Caco-2 (cell line): ENCODE results near the gene SIT1. TPM values are rescaled to one million over a fixed set of nuclear protein-coding genes. Genes with fewer than 3 reads are reported as not detected.

ENCODE experiments used
- BruUV-seq: library from RNA; stranded (reverse); fragments of 400-500 nt; replicated peaks from 2 replicates; lab custom pipeline; 2021; lab: Mats Ljungman, UMichigan
- CTCF ChIA-PET: fragments of 300-600 bp; sonication (Branson Sonifier 250); formaldehyde crosslinking; loops from one replicate; lab custom pipeline; 2022; ENCODE audit warnings: antibody characterized with exemption; lab: Charles Lee
- POLR2A ChIA-PET: fragments of 300-600 bp; sonication (Branson Sonifier 250); formaldehyde crosslinking; loops from one replicate; lab custom pipeline; 2022; ENCODE audit warnings: antibody characterized with exemption; lab: Charles Lee
- DNase-seq, 2 experiments: peaks; one replicate each; pipeline versions ENCODE4 v3.0.0 to v3.0.0-alpha.2; 2020 to 2022
- H3K27me3 ChIP-seq: replicated peaks from 2 replicates; pipeline ENCODE4 v1.6.0; 2011; ENCODE audit warnings: low read length; ENCODE audit not compliant: control insufficient read depth, insufficient read depth
- H3K36me3 ChIP-seq: 2 replicates; pipeline ENCODE4 v1.5.1; 2011; ENCODE audit warnings: low read length; ENCODE audit not compliant: control insufficient read depth, insufficient read depth
- H3K4me1 ChIP-seq: fragments of 250-450 bp; sonication (Bioruptor Pico); 2 replicates; pipeline ENCODE4 v1.5.1; 2020; ENCODE audit warnings: mild to moderate bottlenecking
- H3K4me3 ChIP-seq: 2 replicates; pipeline ENCODE4 v1.5.1; 2011; ENCODE audit warnings: low read depth, mild to moderate bottlenecking, control low read depth, low read length
- H3K9me3 ChIP-seq: fragments of 250-450 bp; sonication (Bioruptor Pico); 2 replicates; pipeline ENCODE4 v1.5.1; 2020; ENCODE audit warnings: mild to moderate bottlenecking, moderate library complexity
- H3K27ac Mint-ChIP-seq: one replicate; pipeline ENCODE4 v1.8.0; 2022; ENCODE audit warnings: mixed read lengths; ENCODE audit not compliant: unreplicated experiment
- H3K27me3 Mint-ChIP-seq: one replicate; pipeline ENCODE4 v1.8.0; 2022; ENCODE audit warnings: mixed read lengths; ENCODE audit not compliant: insufficient read depth, unreplicated experiment
- H3K36me3 Mint-ChIP-seq: one replicate; pipeline ENCODE4 v1.8.0; 2022; ENCODE audit warnings: mild to moderate bottlenecking, mixed read lengths; ENCODE audit not compliant: insufficient read depth, unreplicated experiment
- H3K4me1 Mint-ChIP-seq: one replicate; pipeline ENCODE4 v1.8.0; 2022; ENCODE audit warnings: low read depth, mixed read lengths; ENCODE audit not compliant: unreplicated experiment
- H3K4me3 Mint-ChIP-seq: one replicate; pipeline ENCODE4 v1.8.0; 2022; ENCODE audit warnings: mild to moderate bottlenecking, moderate library complexity, mixed read lengths; ENCODE audit not compliant: unreplicated experiment
- H3K9me3 Mint-ChIP-seq: one replicate; pipeline ENCODE4 v1.8.0; 2022; ENCODE audit warnings: mixed read lengths; ENCODE audit not compliant: unreplicated experiment
- CTCF ChIP-seq, 2 experiments: fragments of 200-600 bp in 1 of 2; IDR thresholded peaks; 1 replicate in 1 of 2; 2 replicates in 1 of 2; pipeline versions ENCODE4 v1.5.1 to v1.8.0; 2011 to 2022; ENCODE audit warnings: antibody characterized with exemption in 1 of 2, control low read depth in 1 of 2, inconsistent platforms in 1 of 2, low read depth in 1 of 2, low read length in 1 of 2, mild to moderate bottlenecking in 1 of 2, moderate library complexity in 1 of 2; ENCODE audit not compliant: insufficient read depth in 1 of 2, severe bottlenecking in 1 of 2, unreplicated experiment in 1 of 2
- intact Hi-C: fragments of 100-400 bp; cut with micrococcal nuclease; formaldehyde crosslinking; loops from one replicate; pipeline ENCODE4 v1.10.0; 2022; ENCODE audit not compliant: unreplicated experiment
- total RNA-seq: library from RNA; stranded (reverse); gene quantifications from 2 replicates; pipeline ENCODE4 v1.2.3, GENCODE V29; 2022

Gene SIT1
- total RNA-seq, 1 experiment from 2014 or later = not detected

GRCh38 chr9:35662437-35662836 lies 11.7 kb upstream of the SIT1 start:
- Mint-ChIP-seq H3K36me3 (peaks cover 56% of the 10 kb centered on the region), H3K27ac (no peak overlapping the region)
- CTCF ChIA-PET = interaction anchor here (2.3 kb wide), 1 partner anchor 29 kb away, joined by 19 read pairs; the partner anchor contains the start of gene TPM2

GRCh38 chr9:35661756-35662350 lies 11.1 kb upstream of the SIT1 start:
- Histone ChIP-seq H3K4me1 (peaks cover 14% of the 10 kb centered on the region), H3K9me3 (no peaks in the 10 kb centered on the region), H3K4me3 (no peak overlapping the region), H3K36me3 (no peaks in the 10 kb centered on the region), H3K27me3 (no peaks in the 10 kb centered on the region)
- Mint-ChIP-seq H3K4me1 (peaks cover 18% of the 10 kb centered on the region), H3K36me3 (peaks cover 60% of the 10 kb centered on the region), H3K27ac (no peak overlapping the region), H3K9me3 (no peaks in the 10 kb centered on the region), H3K27me3 (peaks cover 3% of the 10 kb centered on the region), H3K4me3 (no peak overlapping the region)
- no TSS peak for BruUV-seq
- CTCF ChIA-PET = interaction anchor here (1.0 to 2.3 kb wide), 12 partner anchors 8 to 152 kb away, joined by 3 to 22 read pairs (median 6); partner anchors contain the start of genes CREB3, GBA2, HINT2 and RGP1
- intact Hi-C loops = loop anchor here (1.0 kb wide), 1 partner anchor 66 kb away; no protein-coding TSS in a partner anchor
- TF ChIP-seq CTCF (IDR thresholded peaks at IDR 0.05; ENCODE audit: insufficient read depth in 1 of 2, low read depth in 1 of 2, low read length in 1 of 2, severe bottlenecking in 1 of 2, unreplicated experiment in 1 of 2) = no peak
- DNase-seq = no peak
- POLR2A ChIA-PET = interaction anchor here (0.9 to 1.8 kb wide), 6 partner anchors 8 to 70 kb away, joined by 3 to 7 read pairs (median 5); partner anchors contain the start of genes CREB3 and TLN1

More at GRCh38 chr9:35662437-35662836, 11.7 kb upstream of the SIT1 start:
- peaks cover 18% of the 10 kb centered on the region for H3K4me1 Mint-ChIP-seq
- Histone ChIP-seq H3K9me3 (no peaks in the 10 kb centered on the region), H3K4me3 (no peak overlapping the region), H3K4me1 (peaks cover 9% of the 10 kb centered on the region), H3K36me3 (no peaks in the 10 kb centered on the region), H3K27me3 (no peaks in the 10 kb centered on the region)
- peak overlapping the region; percentile 83 for H3K4me3 Mint-ChIP-seq
- no TSS peak for BruUV-seq
- peaks cover 4% of the 10 kb centered on the region for H3K9me3 Mint-ChIP-seq
- POLR2A ChIA-PET = no interaction called here
- no peak for TF ChIP-seq CTCF (IDR thresholded peaks at IDR 0.05; ENCODE audit: insufficient read depth in 1 of 2, low read depth in 1 of 2, low read length in 1 of 2, severe bottlenecking in 1 of 2, unreplicated experiment in 1 of 2)
- intact Hi-C loops = no loop called here
- peaks cover 3% of the 10 kb centered on the region for H3K27me3 Mint-ChIP-seq
- no peak for DNase-seq

- peak; percentile 15 to 48 for TF ChIP-seq CTCF (IDR thresholded peaks at IDR 0.05; ENCODE audit: insufficient read depth in 1 of 2, low read depth in 1 of 2, low read length in 1 of 2, severe bottlenecking in 1 of 2, unreplicated experiment in 1 of 2)
- H3K27me3 Mint-ChIP-seq = peaks cover 3% of the 10 kb centered on the region
- intact Hi-C loops = loop anchor here (1.0 kb wide), 1 partner anchor 67 kb away; no protein-coding TSS in a partner anchor
- H3K36me3 Mint-ChIP-seq = peaks cover 60% of the 10 kb centered on the region
- Histone ChIP-seq H3K9me3 (no peaks in the 10 kb centered on the region), H3K27me3 (no peaks in the 10 kb centered on the region), H3K4me1 (peaks cover 14% of the 10 kb centered on the region), H3K4me3 (no peak overlapping the region), H3K36me3 (no peaks in the 10 kb centered on the region)
- no TSS peak for BruUV-seq
- no peak overlapping the region for H3K4me3 Mint-ChIP-seq
- no peak overlapping the region for H3K27ac Mint-ChIP-seq
- H3K4me1 Mint-ChIP-seq = peaks cover 18% of the 10 kb centered on the region
- ChIA-PET CTCF (interaction anchor here (0.6 to 2.3 kb wide), 16 partner anchors 8 to 153 kb away, joined by 3 to 22 read pairs (median 5); partner anchors contain the start of genes CREB3, GBA2, HINT2 and RGP1), POLR2A (interaction anchor here (0.6 to 1.8 kb wide), 7 partner anchors 9 to 71 kb away, joined by 3 to 7 read pairs (median 4); partner anchors contain the start of genes CREB3 and TLN1)
- no peaks in the 10 kb centered on the region for H3K9me3 Mint-ChIP-seq
- DNase-seq = no peak
Observed at GRCh38 chr9:35660966-35661415, 10.3 kb upstream of the SIT1 start.
